ENCODE data around the gene MMP14.

MMP14 gene

GRCh38 chr14:22864979-22865378, 28.6 kb downstream of the MMP14 start:
- DNase-seq, result no peak

GRCh38 chr14:22865424-22866405, 29.3 kb downstream of the MMP14 start:
- DNase-seq, result no peak

GRCh38 chr14:22866874-22867273, 30.5 kb downstream of the MMP14 start:
- DNase-seq, result no peak

GRCh38 chr14:22870811-22871223, 34.4 kb downstream of the MMP14 start:
- no peak for DNase-seq

GRCh38 chr14:22871224-22872032, 35.0 kb downstream of the MMP14 start, which contains the start of gene LRP10:
Gene LRP10 (plus strand): TSS chr14:22871740. CDS start chr14:22872304, 564 bp downstream.
- DNase-seq, result peak; percentile 78 to 80

GRCh38 chr14:22872033-22872832, 35.8 kb downstream of the MMP14 start:
- peak; percentile 64 to 75 for DNase-seq

GRCh38 chr14:22872833-22873520, 36.6 kb downstream of the MMP14 start:
- DNase-seq, result no peak

GRCh38 chr14:22875003-22875747, 38.8 kb downstream of the MMP14 start:
- no peak for DNase-seq

- no peak for DNase-seq
Observed at GRCh38 chr14:22875748-22876319, 39.4 kb downstream of the MMP14 start.

GRCh38 chr14:22877000-22877501, 40.7 kb downstream of the MMP14 start:
- no peak for DNase-seq

- DNase-seq, result no peak
Observed at GRCh38 chr14:22878271-22879246, 42.2 kb downstream of the MMP14 start.

GRCh38 chr14:22882064-22882463, 45.7 kb downstream of the MMP14 start:
- no peak for DNase-seq

- peak; percentile 64 to 72 for DNase-seq
Observed at GRCh38 chr14:22882529-22883172, 46.3 kb downstream of the MMP14 start.

- DNase-seq, result no peak
Observed at GRCh38 chr14:22883173-22883976, 47.0 kb downstream of the MMP14 start, which contains the start of gene REM2. Gene REM2 (plus strand): TSS chr14:22883222. CDS start chr14:22883288, 66 bp downstream.

GRCh38 chr14:22884076-22884737, 47.8 kb downstream of the MMP14 start:
- DNase-seq, result no peak

GRCh38 chr14:22884738-22885523, 48.5 kb downstream of the MMP14 start:
- no peak for DNase-seq
